ENCODE results near the gene CDK12.
A peak's percentile ranks its signal among the peaks of the same experiment; 100 is the strongest.
"Not testable (repeated sequence)": the region's sequence is repeated elsewhere in the genome, so short reads cannot be mapped to it uniquely, and the experiment has no call there.

CDK12 gene

GRCh38 chr17:39483506-39483905, 22.2 kb downstream of the CDK12 start:
- H3K4me3 ChIP-seq (ENCODE audit: low read depth, low read length), result no peak overlapping the region
- DNase-seq (ENCODE audit: low read depth), result no peak
- in situ Hi-C loops (cut with HindIII; ENCODE audit: low sequenced_read_pairs), result no loop called here
- TF ChIP-seq, protein P1, sequence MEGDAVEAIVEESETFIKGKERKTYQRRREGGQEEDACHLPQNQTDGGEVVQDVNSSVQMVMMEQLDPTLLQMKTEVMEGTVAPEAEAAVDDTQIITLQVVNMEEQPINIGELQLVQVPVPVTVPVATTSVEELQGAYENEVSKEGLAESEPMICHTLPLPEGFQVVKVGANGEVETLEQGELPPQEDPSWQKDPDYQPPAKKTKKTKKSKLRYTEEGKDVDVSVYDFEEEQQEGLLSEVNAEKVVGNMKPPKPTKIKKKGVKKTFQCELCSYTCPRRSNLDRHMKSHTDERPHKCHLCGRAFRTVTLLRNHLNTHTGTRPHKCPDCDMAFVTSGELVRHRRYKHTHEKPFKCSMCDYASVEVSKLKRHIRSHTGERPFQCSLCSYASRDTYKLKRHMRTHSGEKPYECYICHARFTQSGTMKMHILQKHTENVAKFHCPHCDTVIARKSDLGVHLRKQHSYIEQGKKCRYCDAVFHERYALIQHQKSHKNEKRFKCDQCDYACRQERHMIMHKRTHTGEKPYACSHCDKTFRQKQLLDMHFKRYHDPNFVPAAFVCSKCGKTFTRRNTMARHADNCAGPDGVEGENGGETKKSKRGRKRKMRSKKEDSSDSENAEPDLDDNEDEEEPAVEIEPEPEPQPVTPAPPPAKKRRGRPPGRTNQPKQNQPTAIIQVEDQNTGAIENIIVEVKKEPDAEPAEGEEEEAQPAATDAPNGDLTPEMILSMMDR (IDR thresholded peaks at IDR 0.05; ENCODE audit: low read depth, low read length, missing control alignments), result no peak

DNA sequence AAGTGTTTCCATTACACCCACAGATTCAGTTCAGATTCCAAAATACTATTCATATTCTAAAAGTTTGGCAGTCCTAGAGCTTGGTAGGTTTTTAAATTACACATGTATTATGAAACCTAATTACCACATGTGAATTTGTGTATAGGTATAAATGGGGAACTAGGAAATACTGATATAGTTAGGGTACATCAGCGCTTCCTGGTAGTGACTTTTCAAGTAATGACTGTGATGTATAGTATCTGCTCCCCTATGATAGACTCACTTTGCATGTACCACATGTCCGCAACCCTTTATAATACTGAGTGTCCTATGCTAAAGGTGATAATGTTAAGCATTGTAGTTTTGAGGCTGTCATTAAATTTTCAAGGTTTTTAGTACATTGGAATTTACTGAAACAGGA, 22.9 kb downstream of the CDK12 start:
- H3K4me3 ChIP-seq (ENCODE audit: low read depth, low read length), result no peak overlapping the region
- no peak for DNase-seq (ENCODE audit: low read depth)
- TF ChIP-seq, protein P1 (IDR thresholded peaks at IDR 0.05; ENCODE audit: low read depth, low read length, missing control alignments), result no peak
- in situ Hi-C loops (cut with HindIII; ENCODE audit: low sequenced_read_pairs), result no loop called here

DNA sequence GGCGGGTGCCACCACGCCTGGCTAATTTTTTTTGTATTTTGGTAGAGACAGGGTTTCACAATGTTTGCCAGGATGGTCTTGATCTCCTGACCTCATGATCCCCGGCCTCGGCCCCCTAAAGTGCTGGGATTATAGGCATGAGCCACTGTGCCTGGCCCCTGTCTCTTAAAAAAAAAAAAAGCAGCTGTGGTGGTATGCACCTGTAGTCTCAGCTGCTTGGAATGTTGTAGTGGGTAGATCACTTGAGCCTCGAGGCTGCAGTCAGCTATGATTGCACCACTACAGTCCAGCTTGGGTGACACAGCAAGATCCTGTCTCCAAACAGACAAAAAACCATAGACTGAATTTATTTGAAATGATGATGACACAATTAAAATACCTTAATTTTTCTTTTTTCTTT, 24.3 kb downstream of the CDK12 start:
- no peak overlapping the region for H3K4me3 ChIP-seq (ENCODE audit: low read depth, low read length)
- in situ Hi-C loops (cut with HindIII; ENCODE audit: low sequenced_read_pairs), result no loop called here
- TF ChIP-seq, protein P1 (IDR thresholded peaks at IDR 0.05; ENCODE audit: low read depth, low read length, missing control alignments), result no peak
- DNase-seq (ENCODE audit: low read depth), result peak; percentile 54

DNA sequence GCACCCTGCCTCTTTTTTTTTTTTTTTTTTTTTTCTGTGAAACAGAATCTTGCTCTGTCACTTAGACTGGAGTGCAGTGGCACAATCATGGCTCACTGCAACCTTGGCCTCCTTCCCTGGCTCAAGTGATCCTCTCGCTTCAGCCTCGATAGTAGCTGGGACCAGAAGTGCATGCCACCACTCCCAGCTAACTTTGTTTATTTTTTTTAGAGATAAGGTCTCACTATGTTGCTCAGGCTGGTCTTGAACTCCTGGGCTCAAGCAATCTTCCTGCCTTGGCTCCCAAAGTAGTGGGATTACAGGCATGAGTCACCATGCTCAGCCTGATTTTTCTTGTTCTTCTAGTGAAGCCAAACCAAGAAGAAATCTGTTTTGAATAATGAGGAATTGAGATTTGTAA, 25.0 kb downstream of the CDK12 start:
- DNase-seq (ENCODE audit: low read depth), result no peak
- H3K4me3 ChIP-seq (ENCODE audit: low read depth, low read length), result no peak overlapping the region
- in situ Hi-C loops (cut with HindIII; ENCODE audit: low sequenced_read_pairs), result no loop called here
- TF ChIP-seq, protein P1 (IDR thresholded peaks at IDR 0.05; ENCODE audit: low read depth, low read length, missing control alignments), result no peak

DNA sequence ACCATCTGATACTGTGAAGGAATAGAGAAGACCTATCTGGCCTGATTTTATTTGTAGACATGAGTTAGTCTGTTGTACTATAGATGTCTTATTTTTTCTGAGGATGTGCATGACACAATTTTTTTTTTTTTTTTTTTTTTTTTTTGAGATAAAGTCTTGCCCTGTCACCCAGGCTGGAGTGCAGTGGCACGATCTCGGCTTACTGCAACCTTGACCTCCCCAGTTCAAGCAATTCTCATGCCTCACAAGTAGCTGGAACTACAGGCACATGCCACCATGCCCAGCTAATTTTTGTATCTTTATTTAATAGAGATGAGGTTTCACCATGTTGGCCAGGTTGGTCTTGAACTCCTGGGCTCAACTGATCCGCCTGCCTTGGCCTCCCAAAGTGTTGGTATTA, 26.2 kb downstream of the CDK12 start:
- DNase-seq (ENCODE audit: low read depth); H3K4me3 ChIP-seq (ENCODE audit: low read depth, low read length); in situ Hi-C loops (cut with HindIII; ENCODE audit: low sequenced_read_pairs): not testable (repeated sequence)

- in situ Hi-C loops (cut with HindIII; ENCODE audit: low sequenced_read_pairs), result no loop called here
- TF ChIP-seq, protein P1 (IDR thresholded peaks at IDR 0.05; ENCODE audit: low read depth, low read length, missing control alignments), result no peak
- DNase-seq (ENCODE audit: low read depth), result no peak
- H3K4me3 ChIP-seq (ENCODE audit: low read depth, low read length), result no peak overlapping the region
These were observed 26.7 kb downstream of the CDK12 start for GRCh38 chr17:39487946-39488345.

DNA sequence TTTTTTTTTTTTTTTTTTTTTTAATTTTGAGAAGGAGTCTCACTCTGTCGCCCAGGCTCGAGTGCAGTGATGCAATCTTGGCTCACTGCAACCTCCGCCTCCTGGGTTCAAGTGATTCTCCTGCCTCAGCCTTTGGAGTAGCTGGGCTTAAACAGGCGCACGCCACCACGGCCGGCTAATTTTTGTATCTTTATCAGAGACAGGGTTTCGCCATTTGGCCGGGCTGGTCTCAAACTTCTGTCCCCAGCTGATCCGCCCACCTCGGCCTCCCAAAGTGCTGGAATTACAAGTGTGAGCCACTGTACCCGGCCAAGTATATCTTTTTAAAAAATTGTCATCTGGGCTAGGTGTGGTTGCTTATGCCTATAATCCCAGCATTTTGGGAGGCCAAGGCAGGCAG, 35.6 kb downstream of the CDK12 start:
- H3K4me3 ChIP-seq (ENCODE audit: low read depth, low read length); in situ Hi-C loops (cut with HindIII; ENCODE audit: low sequenced_read_pairs); DNase-seq (ENCODE audit: low read depth): not testable (repeated sequence)

DNA sequence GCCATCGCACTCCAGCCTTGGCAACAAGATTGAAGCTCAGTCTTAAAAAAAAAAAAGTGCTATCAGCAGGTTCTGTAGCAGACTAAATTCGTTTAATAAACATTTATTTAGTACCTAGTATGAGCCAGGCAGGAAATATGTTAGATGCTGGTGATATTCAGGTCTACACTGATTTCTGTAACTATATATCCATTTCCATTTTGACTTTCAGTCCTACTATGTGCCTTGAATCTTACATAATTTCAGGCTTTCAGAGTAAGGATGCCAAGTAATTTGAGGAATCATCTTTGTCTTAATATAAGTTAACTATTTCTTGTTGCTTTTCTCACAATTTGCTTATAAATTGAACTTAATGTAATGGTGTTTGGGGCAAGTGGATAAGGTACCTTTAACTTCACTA, 46.2 kb downstream of the CDK12 start:
- DNase-seq (ENCODE audit: low read depth), result no peak
- no peak overlapping the region for H3K4me3 ChIP-seq (ENCODE audit: low read depth, low read length)
- in situ Hi-C loops (cut with HindIII; ENCODE audit: low sequenced_read_pairs), result no loop called here
- TF ChIP-seq, protein P1 (IDR thresholded peaks at IDR 0.05; ENCODE audit: low read depth, low read length, missing control alignments), result no peak

Data from astrocyte of the cerebellum (primary cell).